ENCODE measurements around the gene TMEM74B.
"Not testable (repeated sequence)": the region's sequence is repeated elsewhere in the genome, so short reads cannot be mapped to it uniquely, and the experiment has no call there.

The TMEM74B gene

DNA sequence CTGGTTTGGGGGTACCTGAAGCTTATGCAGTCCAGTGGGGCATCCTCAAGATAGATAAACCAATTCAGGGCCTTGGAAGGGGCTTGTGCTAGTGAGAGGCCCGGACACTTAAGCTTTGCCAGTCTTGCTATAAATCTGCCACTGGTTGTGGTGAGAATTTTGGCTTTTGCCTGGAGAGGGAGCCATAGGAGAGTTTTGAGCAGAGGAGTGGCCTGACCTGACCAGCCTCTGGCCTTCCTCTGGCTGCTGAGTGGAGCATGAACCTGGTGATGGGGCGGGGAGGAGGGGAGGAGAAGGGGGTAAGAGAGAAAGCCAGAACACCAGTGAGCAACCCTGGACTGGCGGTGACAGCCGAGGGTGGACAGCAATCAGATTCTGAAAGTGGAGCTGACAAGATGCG is 7.1 kb downstream of the TMEM74B start:
- DNase-seq: no peak

DNA sequence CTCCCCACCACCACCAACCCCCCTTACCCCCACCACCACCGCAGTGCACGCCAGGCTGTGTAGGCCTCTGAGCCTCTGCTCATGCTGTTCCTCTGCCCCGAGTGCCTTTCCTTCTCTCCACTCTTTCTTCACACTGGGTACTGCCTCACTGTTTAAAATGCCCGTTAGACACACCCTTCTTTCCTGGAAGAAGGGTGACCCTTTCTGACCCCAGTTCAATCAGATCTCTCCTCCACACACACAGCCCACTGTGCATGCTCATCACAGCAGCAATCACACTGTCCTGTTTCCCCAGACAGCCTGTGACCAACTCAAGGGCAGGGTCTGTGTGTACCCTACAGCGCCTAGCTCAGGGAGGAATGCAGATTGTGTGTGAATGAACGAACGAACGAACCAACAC is 10.0 kb downstream of the TMEM74B start:
- DNase-seq: no peak

GRCh38 chr20:1173698-1174097 is 11.1 kb downstream of the TMEM74B start:
- DNase-seq: no peak

DNA sequence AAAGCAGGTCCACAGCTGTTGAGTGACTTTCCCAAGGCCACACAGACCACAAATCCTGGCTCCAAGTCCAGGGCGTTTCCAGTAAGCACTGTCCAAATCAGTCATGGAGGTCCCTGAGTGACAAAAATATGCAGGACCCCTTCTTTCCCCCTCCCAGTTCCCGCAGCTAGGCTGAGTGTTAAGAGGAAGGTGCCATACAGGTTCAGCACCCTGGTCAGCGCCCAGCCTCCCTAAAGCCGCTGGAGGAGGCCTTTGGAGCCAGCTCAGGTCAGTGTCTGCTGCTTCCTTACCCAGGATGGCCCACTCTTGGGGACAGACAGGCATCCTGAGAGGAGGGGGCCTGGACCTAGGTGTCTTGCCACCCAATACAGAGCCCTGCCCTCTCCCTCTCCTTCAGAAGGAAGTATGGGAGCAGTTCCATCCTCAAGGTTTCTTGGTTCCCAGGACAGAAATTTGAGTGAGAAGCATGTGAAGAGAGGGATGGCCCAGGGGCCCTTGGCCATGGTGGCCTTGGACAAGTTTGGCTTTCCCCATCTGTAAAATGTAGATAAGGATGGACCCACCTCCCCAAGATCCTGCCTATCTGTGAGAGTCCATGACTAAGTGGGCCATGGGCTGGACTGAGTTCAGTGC is 13.2 kb downstream of the TMEM74B start:
- no peak for DNase-seq

DNA sequence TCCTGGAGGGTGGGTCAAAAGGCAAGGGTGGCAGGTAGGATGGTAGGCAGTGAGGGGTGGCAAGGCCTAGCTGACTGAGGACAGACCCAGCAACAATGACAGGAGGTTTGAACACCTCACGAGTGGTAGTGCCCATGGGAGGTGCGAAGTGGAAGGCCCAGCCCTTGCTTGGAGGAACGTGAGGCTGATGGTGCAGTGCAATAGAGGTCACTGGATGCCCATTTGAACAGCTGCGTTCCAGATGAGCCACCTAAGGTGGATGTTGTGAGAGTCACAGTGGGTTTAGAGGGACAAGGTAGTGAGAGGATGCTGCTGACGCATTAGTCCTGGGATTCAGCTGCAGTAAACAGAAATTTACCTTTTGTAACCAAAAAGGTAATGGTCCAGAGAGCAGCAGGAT is 15.6 kb downstream of the TMEM74B start:
- DNase-seq: no peak

DNA sequence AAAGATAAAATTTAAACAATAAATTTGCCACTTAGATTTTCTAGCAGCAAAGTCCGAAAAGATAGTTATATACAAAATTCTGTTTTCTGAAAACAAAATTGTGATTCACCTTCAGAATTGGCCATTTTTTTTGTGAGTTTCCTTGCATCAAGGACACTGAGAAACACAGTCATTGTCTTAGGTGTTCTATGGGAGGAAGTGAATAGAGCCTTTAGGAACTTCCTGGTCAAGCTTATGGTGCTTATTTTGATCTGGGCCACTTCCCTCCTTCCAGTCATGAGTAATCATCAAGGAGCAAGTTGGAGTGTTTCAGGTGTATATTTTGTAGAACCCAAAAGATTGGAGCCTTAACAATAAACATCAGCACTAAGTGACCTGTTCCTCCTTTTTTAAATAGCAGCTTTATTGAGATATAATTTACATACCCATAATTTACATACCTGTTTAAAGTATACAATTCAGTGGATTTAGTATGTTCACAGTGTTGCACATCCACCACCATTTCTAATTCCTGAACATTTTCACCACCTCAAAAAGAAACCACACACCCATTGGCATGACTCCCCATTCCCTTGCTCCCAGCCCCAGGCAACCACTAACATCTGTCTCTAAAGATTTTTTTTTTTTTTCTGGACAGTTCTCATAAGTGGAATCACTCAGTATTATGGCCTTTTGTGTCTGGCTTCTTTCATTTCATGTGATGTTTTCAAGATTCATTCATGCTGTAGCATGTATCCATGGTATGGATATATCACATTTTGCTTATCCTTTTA is 17.6 kb downstream of the TMEM74B start:
- DNase-seq: no peak

DNA sequence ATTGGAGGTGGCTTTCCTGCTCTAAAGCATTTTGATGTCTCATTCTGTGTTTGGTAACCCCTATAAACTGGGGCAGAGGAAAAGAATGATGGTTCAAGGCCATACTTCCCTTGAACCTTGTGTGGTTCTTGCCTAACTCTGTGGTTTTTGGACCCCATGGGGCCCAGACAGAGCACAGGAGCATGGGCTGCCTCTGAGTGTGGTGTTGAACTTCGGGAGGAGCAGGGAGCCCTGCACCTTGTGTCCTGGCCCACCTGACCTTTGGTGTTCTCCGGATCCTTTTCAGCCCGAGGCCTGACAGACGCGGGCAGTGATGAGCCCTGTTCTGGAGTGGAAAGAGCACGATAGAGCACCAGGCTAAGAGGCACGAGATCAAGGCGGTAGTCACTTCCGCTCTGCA is 18.8 kb downstream of the TMEM74B start:
- no peak for DNase-seq

DNA sequence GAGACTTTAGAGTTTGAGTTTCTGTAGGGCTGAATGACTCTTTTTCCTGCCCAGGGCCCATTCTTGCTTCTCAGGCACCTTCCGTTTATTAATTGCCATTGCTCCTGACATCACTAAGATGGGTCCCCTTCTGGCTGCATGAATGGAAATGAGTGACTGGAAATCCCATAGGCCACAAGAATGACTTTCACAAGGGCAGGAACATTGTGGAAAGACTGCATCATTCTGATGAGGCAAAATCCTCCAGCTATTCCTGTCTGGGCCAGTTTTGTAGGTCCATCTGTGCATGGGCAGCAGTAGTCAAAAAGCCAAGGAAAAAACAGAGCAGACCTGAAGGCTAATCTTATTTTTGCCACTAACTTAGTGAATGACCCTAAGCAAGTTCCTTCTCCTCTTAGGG is 19.3 kb downstream of the TMEM74B start:
- DNase-seq: no peak

DNA sequence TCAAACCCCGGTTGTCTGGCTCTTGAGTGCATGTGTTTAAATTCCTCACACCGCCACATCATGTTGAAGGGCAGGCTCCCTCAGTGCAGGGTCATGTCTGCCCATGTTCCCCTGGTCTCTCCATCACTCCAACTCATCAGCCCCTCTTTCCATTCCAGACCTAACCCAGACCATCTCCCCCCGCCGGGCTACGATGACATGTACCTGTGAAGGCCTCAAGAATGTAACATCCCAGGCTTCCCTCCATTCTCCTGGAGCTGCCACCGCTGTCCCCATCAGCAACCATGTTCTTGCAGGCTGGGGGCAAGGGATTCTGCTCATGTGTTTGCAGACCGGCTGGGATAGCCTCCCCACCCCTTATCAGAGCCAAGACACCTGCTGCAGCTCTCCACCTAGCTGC is 19.9 kb downstream of the TMEM74B start:
- no peak for DNase-seq

- no peak for DNase-seq
Measured at GRCh38 chr20:1163653-1164052, 21.1 kb downstream of the TMEM74B start.

DNA sequence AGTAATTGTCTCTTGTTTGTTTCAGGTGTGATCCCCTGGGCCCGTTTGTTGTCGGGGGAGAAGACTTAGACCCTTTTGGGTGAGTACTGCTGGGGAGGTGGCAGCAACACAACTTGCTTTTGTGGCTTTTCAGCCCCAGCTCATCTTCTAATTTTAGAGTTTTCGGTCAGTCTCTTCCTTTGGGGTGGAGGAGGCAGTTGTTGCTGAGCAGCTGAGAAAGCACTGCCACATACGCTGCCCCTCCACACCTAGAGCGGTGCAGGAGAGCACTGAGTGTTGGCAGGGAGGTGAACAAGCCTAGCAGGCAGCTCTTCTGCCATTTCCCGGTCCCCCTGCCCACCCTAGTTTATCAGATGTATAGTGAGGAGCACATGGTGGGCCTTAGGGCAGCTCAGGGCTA is 21.7 kb downstream of the TMEM74B start:
- no peak for DNase-seq

GRCh38 chr20:1160991-1161390 is 23.8 kb downstream of the TMEM74B start:
- no peak for DNase-seq

GRCh38 chr20:1160496-1160895 is 24.3 kb downstream of the TMEM74B start:
- no peak for DNase-seq

DNA sequence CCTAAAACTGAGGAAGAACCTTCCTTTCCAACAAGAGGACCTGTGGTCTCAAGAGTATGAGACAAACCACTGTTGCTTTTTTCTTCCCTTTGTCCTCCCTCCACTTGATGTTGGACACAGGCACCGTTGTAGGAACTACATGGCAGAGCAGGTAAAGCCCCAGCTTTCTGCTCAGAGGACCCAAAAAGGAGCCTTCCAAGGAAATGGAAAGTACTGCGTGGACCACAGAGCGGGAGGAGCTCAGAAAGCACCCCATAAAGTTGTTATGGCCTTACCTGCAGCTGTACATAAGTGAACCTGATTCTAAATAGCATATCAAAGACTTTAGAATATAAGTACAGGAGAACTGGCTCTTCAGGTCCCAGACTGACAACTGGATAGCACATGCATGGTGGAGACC is 29.4 kb downstream of the TMEM74B start:
- no peak for DNase-seq

GRCh38 chr20:1154691-1155090 is 30.1 kb downstream of the TMEM74B start:
- DNase-seq: no peak

- DNase-seq: no peak
Measured at GRCh38 chr20:1154226-1154625, 30.6 kb downstream of the TMEM74B start.

DNA sequence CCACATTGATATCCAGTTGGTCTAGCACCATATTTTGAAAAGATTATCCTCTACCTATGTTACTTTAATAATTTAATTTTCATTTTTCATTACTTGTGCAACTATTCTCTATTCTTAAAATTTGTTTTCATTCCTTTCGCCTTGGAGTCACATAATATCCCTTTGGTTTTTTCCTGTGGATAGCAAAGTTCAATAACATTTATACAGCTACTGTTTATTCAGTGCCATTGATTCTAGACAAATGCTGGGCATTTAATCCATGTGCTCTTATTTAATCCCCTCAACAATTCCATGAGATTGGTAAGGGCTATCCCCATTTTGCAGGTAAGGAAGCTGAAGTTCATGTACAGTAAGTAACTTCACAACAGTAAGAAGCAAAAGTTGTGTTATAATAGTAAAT is 33.8 kb downstream of the TMEM74B start:
- DNase-seq: no peak

GRCh38 chr20:1150218-1150617 is 34.6 kb downstream of the TMEM74B start:
- no peak for DNase-seq

GRCh38 chr20:1149812-1150211 is 35.0 kb downstream of the TMEM74B start:
- not testable (repeated sequence) for DNase-seq

DNA sequence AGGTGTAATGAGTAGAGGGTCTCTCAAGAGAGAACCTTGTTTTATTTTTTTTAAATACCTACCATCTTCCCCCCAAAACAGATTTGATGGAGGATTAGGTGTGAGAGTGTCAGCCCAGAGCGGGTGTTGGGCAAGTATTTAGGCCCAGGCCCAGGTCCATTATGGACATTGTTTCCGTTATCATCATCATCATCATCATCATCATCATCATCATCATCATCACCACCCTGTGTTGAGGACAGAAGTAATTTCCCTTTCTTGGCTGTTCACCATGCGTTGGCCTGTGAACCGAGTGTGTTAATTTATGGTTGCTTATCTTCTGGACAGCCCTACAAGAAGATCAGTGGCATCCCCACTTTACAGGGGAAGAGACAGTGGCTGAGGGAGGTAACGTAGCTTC is 37.8 kb downstream of the TMEM74B start:
- DNase-seq: no peak

DNA sequence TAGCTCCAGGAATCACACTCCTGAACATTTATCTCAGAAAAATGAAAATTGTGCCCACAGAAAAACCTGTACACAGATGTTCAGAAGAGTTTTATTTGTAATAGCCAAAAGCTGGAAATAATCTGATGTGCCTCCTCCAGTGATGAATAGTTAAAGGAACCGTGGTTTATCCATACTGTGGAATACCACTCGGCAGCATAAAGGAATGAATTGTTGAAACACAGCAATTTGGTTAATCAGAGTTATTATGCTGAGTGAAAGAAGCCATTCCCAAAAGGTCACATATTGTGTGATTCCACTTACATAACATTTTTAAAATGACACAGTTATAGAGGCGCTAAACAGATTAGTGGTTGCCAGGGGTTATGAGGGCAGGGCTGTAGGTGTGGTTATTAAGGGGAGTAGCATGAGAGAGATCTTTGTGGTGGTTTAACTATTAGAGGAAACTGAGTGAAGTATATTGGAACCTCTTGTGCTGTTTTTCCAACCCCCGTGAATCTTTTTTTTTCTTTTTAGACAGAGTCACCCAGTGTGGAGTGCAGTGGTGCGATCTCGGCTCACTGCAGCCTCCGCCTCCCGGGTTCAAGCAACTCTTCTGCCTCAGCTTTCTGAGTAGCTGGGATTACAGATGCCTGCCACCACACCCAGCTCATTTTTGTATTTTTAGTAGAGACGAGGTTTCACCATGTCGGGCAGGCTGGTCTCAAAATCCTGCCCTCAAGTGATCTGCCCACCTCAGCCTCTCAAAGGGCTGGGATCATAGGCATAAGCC is 40.2 kb downstream of the TMEM74B start:
- DNase-seq: no peak

DNA sequence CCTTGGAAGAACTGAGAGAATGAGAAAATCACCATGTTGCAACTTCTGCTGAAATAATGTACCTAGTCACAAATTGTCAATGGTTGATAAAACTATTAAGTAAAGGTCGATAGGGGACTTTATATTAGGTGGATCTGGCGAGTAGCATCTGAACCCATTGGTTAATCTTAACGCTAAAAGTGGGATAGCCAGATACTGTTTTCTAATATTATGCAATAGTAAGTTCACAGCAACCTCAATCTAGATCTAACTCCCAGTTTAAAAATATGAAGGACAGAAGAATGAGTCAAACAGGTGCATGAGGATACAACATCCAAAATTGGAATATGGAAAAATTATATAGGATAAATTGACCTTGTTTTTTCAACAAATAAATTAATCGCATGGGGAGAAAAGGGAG is 47.5 kb downstream of the TMEM74B start:
- no peak for DNase-seq

- DNase-seq: no peak
Measured at GRCh38 chr20:1134836-1135235, 49.9 kb downstream of the TMEM74B start.

GRCh38 chr20:1134355-1134754 is 50.4 kb downstream of the TMEM74B start:
- no peak for DNase-seq

Data from activated T-cell treated with anti-CD3 and anti-CD28 coated beads for 4 hours (primary cell).